Stimulated activated CD4-positive, alpha-beta T cell treated with anti-CD3 and anti-CD28 coated beads, Interleukin-4, amount 100 ng/mL, for 24 hours (primary cell): ENCODE measurements around the gene RNF157.
A peak's percentile ranks its signal among the peaks of the same experiment; 100 is the strongest.
"Not testable (repeated sequence)": the region's sequence is repeated elsewhere in the genome, so short reads cannot be mapped to it uniquely, and the experiment has no call there.

ENCODE experiments used
- DNase-seq: peaks from one replicate; pipeline ENCODE4 v3.0.0-alpha.2; 2020

RNF157 gene

DNA sequence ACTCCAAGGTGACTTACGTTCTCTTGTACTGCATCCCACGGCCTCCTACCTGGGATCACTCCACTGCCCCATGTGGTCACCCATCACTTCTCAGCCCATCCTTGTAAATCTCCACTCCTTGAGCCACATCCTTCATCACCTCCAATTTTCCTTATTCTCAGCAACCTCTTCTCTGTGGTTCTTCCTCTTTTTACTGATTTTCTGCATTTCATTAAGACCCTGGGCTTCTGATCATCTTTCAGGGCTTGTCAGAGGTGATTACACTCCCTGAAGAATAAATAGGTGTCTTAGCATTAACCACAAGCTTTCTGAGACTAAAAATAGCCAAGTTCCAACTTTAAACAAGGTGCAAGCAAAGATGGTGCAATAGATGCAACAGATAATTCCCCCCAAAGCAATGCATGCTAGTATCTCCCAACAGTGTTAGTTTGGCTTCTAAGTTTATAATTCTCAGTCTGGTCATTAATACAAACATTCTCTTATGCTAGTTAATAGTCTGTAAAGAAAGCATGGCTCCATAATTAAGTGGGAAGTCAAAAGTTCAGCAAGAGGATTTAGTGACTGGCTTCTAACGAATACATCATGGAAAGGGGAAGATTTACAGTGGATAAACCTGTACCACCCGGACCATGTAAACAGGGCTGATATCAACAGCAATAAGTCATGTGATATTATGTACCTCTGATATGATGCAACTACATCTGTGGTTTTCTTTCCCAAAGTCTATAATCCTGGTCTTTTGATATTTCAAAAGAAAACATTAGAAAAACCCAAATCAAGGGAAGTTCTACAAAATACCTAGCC lies 51.9 kb downstream of the RNF157 start:
- DNase-seq, result no peak

DNA sequence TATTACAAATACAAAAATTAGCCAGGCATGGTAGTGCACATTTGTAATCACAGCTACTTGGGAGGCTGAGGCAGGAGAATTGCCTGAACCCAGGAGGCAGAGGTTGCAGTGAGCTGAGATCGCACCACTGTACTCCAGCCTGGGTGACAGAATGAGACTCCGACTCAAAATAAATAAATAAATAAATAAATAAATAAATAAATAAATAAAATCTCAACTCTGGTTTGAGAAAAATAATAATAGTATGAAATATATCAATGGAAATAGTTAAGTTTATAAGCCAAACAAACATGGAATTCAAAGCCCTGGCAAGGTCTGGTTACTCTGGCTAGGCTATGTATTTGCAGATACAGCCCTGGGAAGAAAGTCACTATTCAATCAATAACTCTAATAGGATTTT lies 53.5 kb downstream of the RNF157 start:
- DNase-seq, result not testable (repeated sequence)

GRCh38 chr17:76184290-76184689 lies 56.0 kb downstream of the RNF157 start:
- no peak for DNase-seq

GRCh38 chr17:76182016-76182764 lies 58.1 kb downstream of the RNF157 start:
- DNase-seq, result peak; percentile 97

DNA sequence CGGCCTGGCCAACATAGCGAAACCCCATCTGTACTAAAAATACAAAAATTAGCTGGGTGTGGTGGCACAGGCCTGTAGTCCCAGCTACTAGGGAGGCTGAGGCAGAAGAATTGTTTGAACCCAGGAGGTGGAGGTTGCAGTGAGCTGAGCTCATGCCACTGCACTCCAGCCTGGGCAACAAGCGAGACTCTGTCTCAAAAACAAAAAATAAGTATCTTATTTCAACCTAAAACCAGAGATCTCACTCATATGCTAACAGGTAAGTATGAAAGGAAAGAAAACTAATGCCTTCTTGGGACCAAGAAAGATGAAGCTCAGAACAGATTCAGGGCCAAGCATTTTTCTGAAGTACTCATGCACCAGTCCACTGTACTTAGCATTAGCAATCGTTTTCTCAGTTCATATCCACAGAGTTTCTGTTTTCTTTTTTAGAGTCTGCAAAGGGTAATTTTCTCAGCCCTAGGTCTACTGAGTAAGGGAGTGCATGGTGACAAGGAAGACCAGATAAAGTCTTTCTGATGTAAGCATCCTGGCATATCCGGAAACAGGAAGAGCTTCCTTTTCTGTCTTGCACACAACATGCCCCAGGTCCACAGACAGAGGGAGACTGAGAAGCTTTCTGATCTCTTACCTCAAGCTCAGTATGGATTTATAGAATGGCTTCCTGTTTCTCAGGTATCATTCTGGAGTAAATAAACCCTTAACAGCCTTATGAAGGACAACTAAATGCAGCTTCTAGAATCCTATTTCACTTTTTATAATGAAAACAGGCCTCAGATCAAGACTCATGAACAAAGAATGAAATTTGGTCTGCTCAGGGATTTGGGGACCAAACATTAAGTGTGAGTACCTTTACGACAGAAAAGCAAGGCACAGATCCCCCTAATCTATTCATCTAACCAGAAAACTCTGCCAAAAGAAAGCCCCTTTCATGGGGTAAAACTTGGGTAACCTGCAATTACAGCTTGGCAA lies 60.5 kb downstream of the RNF157 start:
- DNase-seq, result peak; percentile 45

GRCh38 chr17:76178124-76178523 lies 62.2 kb downstream of the RNF157 start:
- no peak for DNase-seq

DNA sequence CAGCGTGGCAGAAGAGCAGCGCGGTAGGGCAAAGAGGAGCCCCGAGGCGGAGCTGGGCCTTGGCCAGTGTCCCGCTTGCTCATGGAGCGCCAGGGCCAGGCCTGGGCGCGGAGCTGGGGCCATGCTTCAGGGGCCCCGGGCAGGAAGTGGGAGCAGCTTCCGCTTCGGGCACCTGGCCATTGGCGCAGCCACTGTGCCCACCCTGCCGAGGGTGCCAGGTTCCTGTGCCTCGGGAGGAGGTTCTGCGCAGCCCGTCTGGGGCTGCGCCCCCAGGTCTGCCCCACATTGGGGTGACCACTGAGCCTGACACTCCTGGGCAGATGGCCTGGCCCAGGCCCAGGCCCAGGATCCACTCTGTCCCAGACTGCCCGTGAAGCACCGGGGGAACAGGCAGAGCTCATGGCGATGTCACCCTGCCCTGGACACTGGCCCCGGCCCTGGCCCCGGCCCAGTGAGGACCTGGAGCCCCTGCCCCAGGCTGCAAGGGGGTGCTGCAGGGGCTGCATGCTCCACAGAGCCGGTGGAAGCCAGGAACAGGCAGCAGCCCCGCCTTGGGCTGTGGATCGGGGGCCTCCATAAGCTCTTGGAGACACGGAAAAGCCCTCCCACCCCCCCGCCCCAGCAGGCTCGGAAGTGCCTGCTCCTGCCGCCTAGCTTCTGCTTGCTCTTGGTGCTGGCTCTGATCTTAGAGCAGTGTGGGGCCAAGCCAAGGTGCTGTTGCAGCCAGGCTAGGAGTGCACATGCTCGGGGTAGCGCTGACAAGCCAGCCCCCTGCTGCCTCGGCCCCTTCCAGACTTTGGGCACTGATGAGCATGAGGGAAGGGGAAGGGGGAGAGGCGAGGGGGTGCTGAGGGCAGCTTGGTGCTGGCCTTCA lies 63.4 kb downstream of the RNF157 start:
- DNase-seq, result no peak

GRCh38 chr17:76174037-76174436 lies 66.3 kb downstream of the RNF157 start:
- no peak for DNase-seq

DNA sequence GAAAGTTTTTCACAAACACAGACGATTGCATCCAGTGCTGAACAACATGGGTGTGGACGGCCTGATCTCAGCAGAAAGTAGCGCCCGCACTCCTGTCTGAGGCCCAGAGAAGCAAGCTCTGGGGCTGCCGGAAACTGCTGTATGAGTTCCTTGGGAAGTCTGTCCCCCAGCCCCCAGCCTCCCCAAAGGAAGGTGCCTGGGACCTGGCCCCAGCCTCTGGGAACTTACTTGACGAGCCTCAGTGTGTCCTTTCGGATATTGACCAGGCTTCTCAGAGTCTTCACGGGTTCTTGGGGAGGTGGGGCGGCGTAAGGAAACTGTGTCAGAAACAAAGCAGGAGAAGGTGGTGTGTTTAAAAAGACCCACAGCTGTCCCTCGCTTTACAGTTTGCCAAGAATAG lies 66.8 kb downstream of the RNF157 start:
- DNase-seq, result no peak

DNA sequence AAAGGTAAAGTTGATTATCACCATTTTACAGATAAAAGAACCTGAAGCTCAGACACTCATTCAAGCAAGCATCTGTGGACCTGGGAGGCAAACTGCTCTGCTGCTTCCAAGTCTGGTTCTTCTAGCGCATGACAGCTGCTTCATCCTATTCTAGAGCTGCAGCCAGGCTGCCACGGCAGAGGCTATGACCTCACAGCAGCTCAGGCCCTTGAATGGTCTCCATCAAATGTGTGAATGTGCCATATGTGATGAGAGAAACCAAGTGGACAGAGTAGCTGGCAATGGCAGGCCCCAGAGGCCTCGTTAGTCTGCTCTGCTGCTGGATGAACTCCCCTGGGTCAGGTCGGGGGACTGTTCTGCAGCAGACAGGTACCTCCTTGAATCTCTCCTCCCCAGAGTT lies 68.6 kb downstream of the RNF157 start:
- no peak for DNase-seq

DNA sequence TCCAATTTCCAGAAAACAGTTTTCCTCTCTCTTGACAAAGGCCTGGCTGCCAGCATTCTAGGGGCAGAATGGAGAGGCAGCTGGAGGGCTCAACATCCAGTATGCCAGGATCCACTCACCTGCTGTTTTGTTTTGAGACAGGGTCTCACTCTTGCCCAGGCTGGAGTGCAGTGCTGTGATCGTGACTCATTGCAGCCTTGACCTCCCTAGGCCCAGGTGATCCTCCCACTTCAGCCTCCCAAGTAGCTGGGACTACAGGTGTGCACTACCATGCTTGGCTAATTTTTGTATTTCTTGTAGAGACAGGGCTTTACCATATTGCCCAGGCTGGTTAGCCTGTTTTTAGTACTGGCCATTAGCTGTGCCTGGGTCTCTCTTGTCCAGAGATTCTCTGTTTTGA lies 70.2 kb downstream of the RNF157 start:
- DNase-seq, result no peak

- no peak for DNase-seq
Observed at GRCh38 chr17:76166906-76167305, 73.4 kb downstream of the RNF157 start.

GRCh38 chr17:76166168-76166567 lies 74.1 kb downstream of the RNF157 start:
- DNase-seq, result peak; percentile 23

- no peak for DNase-seq
Observed at GRCh38 chr17:76164331-76164730, 76.0 kb downstream of the RNF157 start.

DNA sequence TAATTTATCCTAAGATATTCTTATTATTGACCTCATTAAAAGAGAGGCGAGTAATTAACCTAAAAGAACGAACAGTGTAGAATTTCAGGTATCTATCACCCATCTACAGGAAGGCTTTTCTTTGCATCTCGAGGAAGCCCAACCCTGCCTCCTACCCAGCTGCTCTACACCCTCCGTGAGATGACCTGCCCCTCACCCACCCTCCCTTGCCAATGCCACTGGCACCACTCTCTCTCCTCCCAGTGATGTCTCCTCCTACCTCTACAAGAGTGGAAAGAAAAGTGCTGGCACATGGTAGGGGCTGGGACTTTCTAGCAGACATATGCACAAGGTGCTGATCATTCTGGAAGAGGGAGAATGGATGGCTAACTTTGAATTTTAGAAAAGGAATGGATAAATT lies 76.4 kb downstream of the RNF157 start:
- DNase-seq, result no peak

- DNase-seq, result no peak
Observed at GRCh38 chr17:76161619-76162266, 78.5 kb downstream of the RNF157 start.

DNA sequence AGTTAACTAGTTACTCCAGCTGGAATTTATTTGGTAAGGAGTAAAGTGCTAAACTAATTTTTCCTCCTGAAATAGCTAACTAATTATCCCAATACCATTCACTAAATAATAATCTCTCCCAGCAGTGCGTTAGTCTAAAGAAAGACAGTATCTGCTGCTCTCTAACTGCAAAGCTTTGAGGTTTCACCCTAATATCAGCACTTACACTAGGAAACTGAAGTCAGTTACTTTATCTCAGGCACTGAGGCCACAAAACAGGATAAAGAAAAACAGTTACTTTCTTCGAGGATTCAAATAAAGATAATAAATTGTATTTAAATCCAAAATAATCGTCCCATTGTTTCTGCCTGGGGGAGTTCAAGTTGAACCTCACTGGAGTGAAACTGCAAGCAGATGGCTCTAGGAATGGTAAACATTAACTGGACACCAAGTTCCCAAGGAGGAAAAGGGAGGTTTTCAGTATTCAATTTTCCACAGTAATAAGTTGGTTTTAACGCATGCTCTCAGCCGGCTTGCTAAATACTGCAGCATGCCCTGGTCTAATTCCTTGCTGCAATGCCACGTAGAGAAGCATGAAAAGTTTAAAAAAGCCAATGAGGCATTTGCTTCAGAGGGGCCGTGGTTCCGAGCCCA lies 79.3 kb downstream of the RNF157 start:
- DNase-seq, result no peak

DNA sequence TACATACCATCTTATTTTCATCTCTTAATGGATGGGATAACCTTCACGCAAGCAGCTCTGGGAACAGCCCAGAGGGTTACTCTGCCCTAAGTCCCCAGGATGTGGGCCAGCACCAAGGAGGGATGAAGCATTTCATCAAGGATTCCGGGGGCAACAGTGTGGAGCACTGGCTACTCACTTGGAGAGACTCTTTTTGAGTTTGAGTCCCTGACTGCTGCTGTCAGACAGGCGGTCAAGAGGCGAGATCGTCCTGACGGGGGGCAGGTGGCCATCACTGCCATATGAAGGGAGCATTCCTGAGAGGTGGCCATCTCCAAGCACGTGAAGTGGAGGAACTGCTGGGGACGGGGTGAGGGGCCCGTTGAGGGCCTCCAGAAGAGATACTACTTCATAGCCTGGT lies 81.1 kb downstream of the RNF157 start:
- DNase-seq, result no peak

- no peak for DNase-seq
Observed at GRCh38 chr17:76157759-76158158, 82.5 kb downstream of the RNF157 start.

GRCh38 chr17:76156662-76156991 lies 83.7 kb downstream of the RNF157 start:
- no peak for DNase-seq

DNA sequence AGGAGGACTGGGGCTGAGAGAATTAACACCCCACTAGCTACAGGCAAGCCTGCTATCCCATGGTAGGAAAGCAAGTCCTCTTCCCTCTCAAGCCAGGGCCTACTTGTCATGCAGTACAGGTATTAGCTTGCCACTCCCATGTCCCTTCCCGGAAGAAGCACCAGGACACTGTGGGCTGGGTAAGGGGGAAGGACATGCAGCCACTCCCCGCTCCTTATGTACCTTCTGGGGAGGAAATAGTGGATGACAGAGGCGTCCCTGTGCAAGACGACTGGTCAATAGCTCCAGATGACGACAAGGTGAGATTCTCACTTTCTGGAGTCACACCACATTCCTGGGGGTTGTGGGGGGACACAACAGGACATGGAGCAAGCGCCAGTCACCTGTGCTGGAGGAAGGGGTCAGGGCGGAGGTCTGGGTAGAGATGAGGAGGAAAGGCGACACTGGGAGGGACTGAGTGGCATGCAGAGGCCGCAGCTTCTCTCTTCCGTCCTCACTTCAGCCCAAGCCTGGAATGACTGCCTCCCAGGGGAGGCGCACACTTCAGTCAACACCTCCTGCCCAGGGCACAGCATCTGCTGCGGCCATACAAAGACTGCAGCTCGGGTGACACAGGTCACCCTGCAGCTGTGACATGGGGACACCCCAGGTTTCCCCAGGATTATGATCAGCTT lies 84.2 kb downstream of the RNF157 start:
- no peak for DNase-seq
